Upper lobe of left lung (tissue), 4 donors: Measurements from ENCODE around the gene GNAZ.

ENCODE experiments used
- EP300 ChIP-seq, 4 donors: sonication (generic); formaldehyde crosslinking; IDR thresholded peaks; one replicate each; pipeline ENCODE4 v1.5.1; 2017; ENCODE audit warnings: antibody characterized with exemption in 4 of 4, control low read depth in 2 of 4
- POLR2A ChIP-seq, 4 donors: fragments of 450-650 bp; IDR thresholded peaks; one replicate each; pipeline ENCODE4 v1.5.1; 2016 to 2017; ENCODE audit warnings: antibody characterized with exemption in 4 of 4, mild to moderate bottlenecking in 2 of 4

- no peak for TF ChIP-seq EP300 (IDR thresholded peaks at IDR 0.05)
- TF ChIP-seq POLR2A (IDR thresholded peaks at IDR 0.05), result no peak
Measured at GRCh38 chr22:23143119-23143518, 72.8 kb downstream of the GNAZ start.
